OCI-LY7 (cell line): Measurements from ENCODE around the gene KIF1B.

ENCODE experiments used
- EZH2phosphoT487 ChIP-seq: fragments of 200-600 bp; sonication (generic); IDR thresholded peaks from 2 replicates; pipeline ENCODE4 v1.6.1; 2018; ENCODE audit warnings: low read depth, borderline replicate concordance, mild to moderate bottlenecking, mixed run types, antibody characterized with exemption, low read length, moderate library complexity, mixed read lengths
- TF ChIP-seq, protein P1 (sequence below): fragments of 200-600 bp; sonication (generic); conservative IDR thresholded peaks from 2 replicates; pipeline ENCODE4 v1.5.1; 2014; ENCODE audit warnings: mild to moderate bottlenecking, antibody characterized with exemption, low read length, moderate library complexity, mixed read lengths

- no peak for TF ChIP-seq EZH2phosphoT487
- TF ChIP-seq, protein P1, sequence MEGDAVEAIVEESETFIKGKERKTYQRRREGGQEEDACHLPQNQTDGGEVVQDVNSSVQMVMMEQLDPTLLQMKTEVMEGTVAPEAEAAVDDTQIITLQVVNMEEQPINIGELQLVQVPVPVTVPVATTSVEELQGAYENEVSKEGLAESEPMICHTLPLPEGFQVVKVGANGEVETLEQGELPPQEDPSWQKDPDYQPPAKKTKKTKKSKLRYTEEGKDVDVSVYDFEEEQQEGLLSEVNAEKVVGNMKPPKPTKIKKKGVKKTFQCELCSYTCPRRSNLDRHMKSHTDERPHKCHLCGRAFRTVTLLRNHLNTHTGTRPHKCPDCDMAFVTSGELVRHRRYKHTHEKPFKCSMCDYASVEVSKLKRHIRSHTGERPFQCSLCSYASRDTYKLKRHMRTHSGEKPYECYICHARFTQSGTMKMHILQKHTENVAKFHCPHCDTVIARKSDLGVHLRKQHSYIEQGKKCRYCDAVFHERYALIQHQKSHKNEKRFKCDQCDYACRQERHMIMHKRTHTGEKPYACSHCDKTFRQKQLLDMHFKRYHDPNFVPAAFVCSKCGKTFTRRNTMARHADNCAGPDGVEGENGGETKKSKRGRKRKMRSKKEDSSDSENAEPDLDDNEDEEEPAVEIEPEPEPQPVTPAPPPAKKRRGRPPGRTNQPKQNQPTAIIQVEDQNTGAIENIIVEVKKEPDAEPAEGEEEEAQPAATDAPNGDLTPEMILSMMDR = no peak
Observed at GRCh38 chr1:10179406-10180091, 30.8 kb upstream of the KIF1B start.
